OCI-LY1 (cell line): ENCODE data around the gene GALNT9.

Experiments
- H2AFZ ChIP-seq: fragments of 200-600 bp; sonication (generic), shearing (Covaris generic); 2 replicates; pipeline ENCODE4 v1.6.0; 2014; ENCODE audit warnings: antibody characterized with exemption, mild to moderate bottlenecking, low read length
- H3F3A ChIP-seq: fragments of 200-600 bp; sonication (generic), shearing (Covaris generic); 2 replicates; pipeline ENCODE4 v1.6.0; 2014; ENCODE audit warnings: mild to moderate bottlenecking, antibody characterized with exemption, low read length, moderate library complexity; ENCODE audit not compliant: insufficient read depth
- H3K27ac ChIP-seq: fragments of 200-600 bp; sonication (generic); 2 replicates; pipeline ENCODE4 v1.5.1; 2014; ENCODE audit warnings: low read length, mixed run types, mild to moderate bottlenecking, low read depth; ENCODE audit not compliant: poor library complexity, severe bottlenecking
- H3K27me3 ChIP-seq: fragments of 200-600 bp; sonication (generic); 2 replicates; pipeline ENCODE4 v1.6.0; 2014; ENCODE audit warnings: antibody characterized with exemption, mild to moderate bottlenecking, low read length, moderate library complexity; ENCODE audit not compliant: insufficient read depth
- H3K36me3 ChIP-seq: fragments of 200-600 bp; sonication (generic); 2 replicates; pipeline ENCODE4 v1.6.1; 2014; ENCODE audit warnings: mild to moderate bottlenecking, antibody characterized with exemption, low read length, moderate library complexity, mixed read lengths; ENCODE audit not compliant: insufficient read depth
- H3K4me1 ChIP-seq: fragments of 200-600 bp; sonication (generic); 2 replicates; pipeline ENCODE4 v1.5.1; 2014; ENCODE audit warnings: mild to moderate bottlenecking, low read length, moderate library complexity; ENCODE audit not compliant: insufficient read depth, severe bottlenecking
- H3K4me2 ChIP-seq: fragments of 200-600 bp; sonication (generic), shearing (Covaris generic); 2 replicates; pipeline ENCODE4 v1.6.1; 2014; ENCODE audit warnings: low read length
- H3K4me3 ChIP-seq: fragments of 200-600 bp; sonication (generic); 2 replicates; pipeline ENCODE4 v1.5.1; 2014; ENCODE audit warnings: low read length, low read depth, mild to moderate bottlenecking, mixed read lengths; ENCODE audit not compliant: poor library complexity, severe bottlenecking
- H3K79me2 ChIP-seq: fragments of 200-600 bp; shearing (Covaris generic); 2 replicates; pipeline ENCODE4 v1.6.1; 2016; ENCODE audit warnings: mixed run types, low read length, mixed read lengths; ENCODE audit not compliant: insufficient read depth
- H3K9ac ChIP-seq: fragments of 200-600 bp; sonication (generic), shearing (Covaris generic); 2 replicates; pipeline ENCODE4 v1.6.1; 2014; ENCODE audit warnings: mild to moderate bottlenecking, low read length, mixed read lengths
- H3K9me2 ChIP-seq: fragments of 200-600 bp; sonication (generic), shearing (Covaris generic); 2 replicates; pipeline ENCODE4 v1.6.1; 2014; ENCODE audit warnings: low read depth, mild to moderate bottlenecking, low read length, mixed read lengths
- H3K9me3 ChIP-seq: fragments of 200-600 bp; shearing (Covaris generic); 2 replicates; pipeline ENCODE4 v1.6.1; 2014; ENCODE audit warnings: low read length, mixed read lengths
- H4K20me1 ChIP-seq: fragments of 200-600 bp; sonication (generic), shearing (Covaris generic); 2 replicates; pipeline ENCODE4 v1.6.0; 2016; ENCODE audit warnings: mild to moderate bottlenecking, low read length; ENCODE audit not compliant: insufficient read depth
- EZH2 ChIP-seq: fragments of 200-600 bp; sonication (generic), shearing (Covaris generic); IDR thresholded peaks from 2 replicates; pipeline ENCODE4 v1.8.0; 2017; ENCODE audit warnings: borderline replicate concordance, mixed run types, mild to moderate bottlenecking, antibody characterized with exemption, low read length, moderate library complexity, mixed read lengths
- TF ChIP-seq, protein P1 (sequence below): fragments of 200-600 bp; sonication (generic), shearing (Covaris generic); IDR thresholded peaks from 2 replicates; pipeline ENCODE4 v1.5.1; 2017; ENCODE audit warnings: mild to moderate bottlenecking, antibody characterized with exemption, low read length, moderate library complexity, mixed read lengths

The GALNT9 gene

DNA sequence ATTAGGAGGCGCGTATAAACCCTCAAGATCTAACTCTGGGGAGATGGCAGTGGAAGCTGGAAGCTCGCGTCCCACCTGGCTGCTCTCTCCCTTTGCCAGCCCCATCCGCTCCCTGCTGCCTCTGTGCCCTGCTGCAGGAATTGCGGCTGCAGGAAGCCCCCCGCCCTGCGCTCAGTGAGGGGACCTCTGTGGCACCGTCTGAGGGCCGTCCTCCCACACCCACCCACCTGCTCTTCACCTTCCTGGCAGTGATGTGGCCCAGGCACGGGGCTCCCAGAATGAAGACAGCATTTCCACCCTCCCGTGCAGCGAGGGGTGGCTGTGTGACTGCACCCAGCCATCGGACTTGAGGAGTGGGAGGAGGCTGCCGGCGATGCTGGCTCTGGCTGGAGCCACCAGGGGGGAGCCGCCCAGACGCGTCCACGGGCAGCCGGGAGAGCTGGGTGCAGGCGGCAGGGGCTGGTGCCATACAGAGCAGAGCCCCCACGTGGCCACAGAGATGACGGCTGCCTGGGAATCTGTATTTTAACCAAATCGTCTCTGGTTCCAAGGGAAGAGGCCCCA is 28.3 kb upstream of the GALNT9 start:
- Histone ChIP-seq H3K9me2 (no peaks in the 10 kb centered on the region), H3K79me2 (no peaks in the 10 kb centered on the region), H3K27ac (no peak overlapping the region), H4K20me1 (no peaks in the 10 kb centered on the region), H3K27me3 (peaks cover 3% of the 10 kb centered on the region; the same call in 1 of the 2 replicates), H3K9ac (no peak overlapping the region), H3F3A (no peaks in the 10 kb centered on the region), H3K9me3 (no peaks in the 10 kb centered on the region), H3K4me2 (no peak overlapping the region), H3K36me3 (no peaks in the 10 kb centered on the region), H3K4me1 (no peaks in the 10 kb centered on the region), H3K4me3 (no peak overlapping the region), H2AFZ (no peak overlapping the region)
- TF ChIP-seq, protein P1, sequence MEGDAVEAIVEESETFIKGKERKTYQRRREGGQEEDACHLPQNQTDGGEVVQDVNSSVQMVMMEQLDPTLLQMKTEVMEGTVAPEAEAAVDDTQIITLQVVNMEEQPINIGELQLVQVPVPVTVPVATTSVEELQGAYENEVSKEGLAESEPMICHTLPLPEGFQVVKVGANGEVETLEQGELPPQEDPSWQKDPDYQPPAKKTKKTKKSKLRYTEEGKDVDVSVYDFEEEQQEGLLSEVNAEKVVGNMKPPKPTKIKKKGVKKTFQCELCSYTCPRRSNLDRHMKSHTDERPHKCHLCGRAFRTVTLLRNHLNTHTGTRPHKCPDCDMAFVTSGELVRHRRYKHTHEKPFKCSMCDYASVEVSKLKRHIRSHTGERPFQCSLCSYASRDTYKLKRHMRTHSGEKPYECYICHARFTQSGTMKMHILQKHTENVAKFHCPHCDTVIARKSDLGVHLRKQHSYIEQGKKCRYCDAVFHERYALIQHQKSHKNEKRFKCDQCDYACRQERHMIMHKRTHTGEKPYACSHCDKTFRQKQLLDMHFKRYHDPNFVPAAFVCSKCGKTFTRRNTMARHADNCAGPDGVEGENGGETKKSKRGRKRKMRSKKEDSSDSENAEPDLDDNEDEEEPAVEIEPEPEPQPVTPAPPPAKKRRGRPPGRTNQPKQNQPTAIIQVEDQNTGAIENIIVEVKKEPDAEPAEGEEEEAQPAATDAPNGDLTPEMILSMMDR, result no peak
- TF ChIP-seq EZH2, result no peak

DNA sequence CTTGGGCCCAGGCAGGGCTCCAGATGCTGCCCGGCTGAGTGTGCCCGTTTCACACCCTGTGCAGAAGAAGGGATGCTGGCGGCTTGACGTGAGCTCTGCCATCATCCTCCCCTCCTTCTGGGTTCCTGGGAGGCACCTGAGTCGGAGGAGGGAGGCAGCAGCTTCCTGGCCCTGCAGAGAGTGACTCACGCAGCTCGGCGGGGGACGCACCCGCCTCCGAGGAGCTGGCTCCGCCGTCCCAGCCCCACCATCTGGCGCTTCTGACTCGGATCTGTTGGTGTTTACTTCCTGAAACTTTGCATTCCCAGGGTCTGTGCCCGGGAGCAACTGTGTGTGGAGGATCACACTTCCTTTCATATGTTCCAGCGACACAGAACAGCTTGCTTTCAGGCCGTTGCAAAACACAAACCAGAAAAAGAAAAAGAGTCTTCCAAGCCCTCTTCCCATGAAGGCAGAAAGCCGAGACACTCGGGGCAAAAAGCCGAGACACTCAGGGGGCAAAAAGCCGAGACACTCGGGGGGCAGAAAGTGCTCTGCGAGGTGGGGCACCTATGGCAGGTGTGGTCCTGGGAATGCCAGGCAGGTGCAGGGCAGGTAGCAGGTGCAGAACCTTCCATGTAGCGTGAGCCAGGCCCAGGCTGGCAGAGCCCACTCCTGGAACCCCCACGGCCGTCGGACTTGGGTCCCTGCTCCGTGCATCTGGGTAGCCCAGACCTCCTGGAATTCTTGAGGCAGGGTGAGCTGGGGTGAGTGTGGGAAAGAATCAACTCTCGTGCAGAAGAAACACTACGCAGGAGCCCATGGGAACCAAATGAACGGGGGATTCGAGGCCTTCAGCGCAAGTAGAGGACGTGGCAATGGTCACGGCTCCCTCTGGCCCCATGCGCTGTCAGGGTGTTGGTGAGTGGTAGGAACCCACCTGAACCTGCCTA is 27.6 kb upstream of the GALNT9 start:
- no peaks in the 10 kb centered on the region for H3K9me3 ChIP-seq
- H3K4me1 ChIP-seq, result no peaks in the 10 kb centered on the region
- no peaks in the 10 kb centered on the region for H3K9me2 ChIP-seq
- H3F3A ChIP-seq, result no peaks in the 10 kb centered on the region
- H2AFZ ChIP-seq, result no peak overlapping the region
- H3K4me3 ChIP-seq, result no peak overlapping the region
- H3K79me2 ChIP-seq, result no peaks in the 10 kb centered on the region
- H3K9ac ChIP-seq, result no peak overlapping the region
- H3K4me2 ChIP-seq, result no peak overlapping the region
- TF ChIP-seq EZH2, result no peak
- TF ChIP-seq, protein P1, result no peak
- no peaks in the 10 kb centered on the region for H3K36me3 ChIP-seq
- H4K20me1 ChIP-seq, result no peaks in the 10 kb centered on the region
- no peak overlapping the region for H3K27ac ChIP-seq
- H3K27me3 ChIP-seq, result peaks cover 3% of the 10 kb centered on the region; the same call in 1 of the 2 replicates

DNA sequence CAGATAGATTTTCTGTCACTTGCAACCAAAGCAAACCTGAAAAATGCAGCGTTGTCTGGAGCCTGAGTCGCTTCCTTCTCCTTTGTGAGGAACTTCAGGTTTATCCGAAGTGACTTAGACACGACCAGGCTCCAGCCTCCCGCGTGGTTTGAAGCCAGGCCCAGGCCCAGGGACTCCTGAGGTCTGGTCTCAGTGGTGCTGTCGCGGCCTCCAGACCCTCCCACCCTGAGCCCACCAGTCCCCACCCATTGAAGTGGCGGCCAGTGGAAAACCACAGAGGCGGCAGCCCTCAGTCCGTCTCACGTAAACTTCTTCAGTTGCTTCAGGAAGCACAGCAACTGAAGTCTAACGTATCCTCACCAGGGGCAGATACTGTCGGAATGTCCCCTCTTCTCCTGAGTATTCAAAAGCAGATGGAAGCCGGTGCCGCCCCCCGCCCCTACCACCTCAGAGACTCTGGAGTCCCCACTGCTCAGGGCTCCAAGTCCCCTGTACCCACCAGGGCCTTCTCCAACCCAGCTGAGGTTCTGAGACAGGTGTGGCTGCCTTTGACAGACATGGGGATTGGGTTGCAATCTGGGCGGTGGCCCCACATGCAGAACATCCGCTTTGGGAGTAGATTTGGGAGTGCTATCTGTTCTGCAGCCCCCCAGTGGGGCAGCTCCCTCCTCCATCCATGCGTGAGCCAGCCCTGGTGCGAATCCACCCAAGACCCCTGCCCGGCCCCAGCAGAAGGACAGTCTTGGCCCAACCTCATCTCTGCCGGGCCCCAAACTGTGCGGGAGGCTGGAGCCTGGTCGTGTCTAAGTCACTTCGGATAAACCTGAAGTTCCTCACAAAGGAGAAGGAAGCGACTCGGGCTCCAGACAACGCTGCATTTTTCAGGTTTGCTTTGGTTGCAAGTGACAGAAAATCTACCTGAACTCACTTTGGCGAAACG is 26.6 kb upstream of the GALNT9 start:
- Histone ChIP-seq H3K27me3 (peaks cover 3% of the 10 kb centered on the region; the same call in 1 of the 2 replicates), H3K36me3 (no peaks in the 10 kb centered on the region), H3K27ac (no peak overlapping the region)

More for the DNA sequence above, 26.6 kb upstream of the GALNT9 start:
- H3K79me2 ChIP-seq, result no peaks in the 10 kb centered on the region
- H3K9me2 ChIP-seq, result no peaks in the 10 kb centered on the region
- no peak overlapping the region for H3K9ac ChIP-seq
- no peaks in the 10 kb centered on the region for H3K4me1 ChIP-seq
- H3K4me3 ChIP-seq, result no peak overlapping the region
- H3K9me3 ChIP-seq, result no peaks in the 10 kb centered on the region
- H3F3A ChIP-seq, result no peaks in the 10 kb centered on the region
- H4K20me1 ChIP-seq, result no peaks in the 10 kb centered on the region
- no peak overlapping the region for H2AFZ ChIP-seq
- H3K4me2 ChIP-seq, result no peak overlapping the region
- TF ChIP-seq, protein P1, result no peak
- TF ChIP-seq EZH2, result no peak
